Smooth muscle cell (in vitro differentiated cells): ENCODE results near the gene MAP2K6. TPM values are rescaled to one million over a fixed set of nuclear protein-coding genes. Genes with fewer than 3 reads are reported as not detected.

Source experiments
- DNase-seq: peaks from one replicate; lab custom pipeline; 2025; ENCODE audit not compliant: unreplicated experiment; lab: John Stamatoyannopoulos, UW
- H2AFZ ChIP-seq: fragments of 200-600 bp; sonication (generic); 2 replicates; pipeline ENCODE4 v1.6.0; 2016; ENCODE audit warnings: antibody characterized with exemption, low read depth, mild to moderate bottlenecking
- H3F3A ChIP-seq: fragments of 200-600 bp; sonication (generic); 2 replicates; pipeline ENCODE4 v1.6.0; 2017; ENCODE audit warnings: antibody characterized with exemption, low read depth
- H3K27ac ChIP-seq: fragments of 200-600 bp; sonication (generic); 2 replicates; pipeline ENCODE4 v1.5.1; 2016; ENCODE audit warnings: low read depth, mild to moderate bottlenecking
- H3K27me3 ChIP-seq: fragments of 200-600 bp; sonication (generic); 2 replicates; pipeline ENCODE4 v1.6.1; 2016; ENCODE audit warnings: low read depth, mild to moderate bottlenecking
- H3K36me3 ChIP-seq: fragments of 200-600 bp; sonication (generic); 2 replicates; pipeline ENCODE4 v1.5.1; 2016; ENCODE audit warnings: low read depth
- H3K4me1 ChIP-seq: fragments of 200-600 bp; sonication (generic); 2 replicates; pipeline ENCODE4 v1.5.1; 2016; ENCODE audit warnings: low read depth
- H3K4me2 ChIP-seq: fragments of 200-600 bp; sonication (generic); 2 replicates; pipeline ENCODE4 v1.6.0; 2016; ENCODE audit warnings: mild to moderate bottlenecking
- H3K4me3 ChIP-seq: fragments of 200-600 bp; sonication (generic); 2 replicates; pipeline ENCODE4 v1.5.1; 2016; ENCODE audit warnings: mild to moderate bottlenecking
- H3K79me2 ChIP-seq: fragments of 200-600 bp; sonication (generic); 2 replicates; pipeline ENCODE4 v1.6.0; 2016; ENCODE audit warnings: low read depth, mild to moderate bottlenecking
- H3K9ac ChIP-seq: fragments of 200-600 bp; sonication (generic); 2 replicates; pipeline ENCODE4 v1.6.0; 2016; ENCODE audit warnings: low read depth
- H3K9me3 ChIP-seq: fragments of 200-600 bp; sonication (generic); replicated peaks from 2 replicates; pipeline ENCODE4 v1.5.1; 2016; ENCODE audit warnings: low read depth
- H4K20me1 ChIP-seq: fragments of 200-600 bp; sonication (generic); 2 replicates; pipeline ENCODE4 v1.6.0; 2016; ENCODE audit warnings: low read depth
- WGBS: methylation state at CpG from one replicate; pipeline ENCODE4 v1.1.7; 2016; ENCODE audit warnings: low lambda C conversion rate; 5-methylcytosine and 5-hydroxymethylcytosine counted together
- polyA plus RNA-seq: library from polyadenylated mRNA; unstranded; fragments of >200 nt; fragmentation: Nextera tagmentation; extraction: Ambion mirVana; gene quantifications from 2 replicates; pipeline ENCODE4 v1.2.1, GENCODE V29; 2016
- total RNA-seq: library from RNA; depleted of rRNA; stranded (reverse); fragments of >200 nt; gene quantifications from 2 replicates; pipeline ENCODE4 v1.2.3, GENCODE V29; 2014
- TF ChIP-seq, protein P1 (sequence below): fragments of 200-600 bp; sonication (generic); IDR thresholded peaks from 2 replicates; pipeline ENCODE4 v1.5.1; 2017; ENCODE audit warnings: borderline replicate concordance, mild to moderate bottlenecking, antibody characterized with exemption; ENCODE audit not compliant: insufficient read depth, poor library complexity, severe bottlenecking

Gene MAP2K6
- total and polyA plus RNA-seq, 2 experiments from 2014 or later, result 5.0 to 8.1 TPM

DNA sequence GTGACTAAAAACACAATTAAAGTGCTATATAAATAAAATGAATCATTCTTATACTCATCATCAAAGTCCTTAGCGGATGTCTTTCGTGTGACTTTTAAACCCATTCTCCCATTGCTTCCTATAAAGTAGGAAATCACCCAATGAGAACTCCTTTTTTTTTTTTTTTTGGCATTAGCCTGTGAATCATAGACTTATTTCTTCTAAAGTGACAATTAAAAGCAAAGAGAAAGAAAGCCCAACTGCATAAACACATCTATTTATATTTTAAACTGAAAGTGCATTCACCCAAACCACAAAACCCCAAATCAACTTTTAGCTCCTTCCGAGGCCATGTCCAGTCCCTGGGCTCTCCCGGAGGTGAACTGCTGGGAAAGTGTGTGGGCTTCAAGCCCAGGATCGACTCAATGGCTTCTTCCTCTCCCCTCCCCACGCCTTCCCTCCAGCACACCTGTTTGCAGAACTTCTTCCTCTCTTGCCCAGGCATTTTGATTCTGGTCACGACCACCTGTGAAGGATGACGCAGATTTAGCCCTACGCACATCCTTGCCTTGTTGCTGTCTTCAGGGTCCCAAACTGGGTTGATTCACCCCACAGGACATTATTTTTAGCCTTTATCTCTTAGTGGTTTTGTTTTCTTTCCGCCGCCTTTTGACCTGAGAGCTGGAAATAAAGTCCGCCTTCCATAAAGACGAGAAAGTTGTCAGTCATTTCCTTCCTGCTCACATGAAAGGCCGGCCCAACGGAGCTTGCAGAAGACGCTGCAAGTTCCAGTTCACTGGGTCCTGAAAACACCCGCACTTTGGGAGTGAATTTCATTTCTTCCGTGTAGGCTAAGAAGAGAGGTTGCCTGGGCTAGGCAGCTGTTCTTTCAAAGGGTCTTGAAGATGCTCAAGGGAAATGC, 166.8 kb downstream of the MAP2K6 start:
- Histone ChIP-seq H3K27me3 (peaks cover 59% of the 10 kb centered on the region), H3K4me3 (no peak overlapping the region), H3K4me2 (no peak overlapping the region), H3K9ac (no peak overlapping the region), H3K9me3 (no peaks in the 10 kb centered on the region), H2AFZ (no peak overlapping the region), H3K36me3 (no peaks in the 10 kb centered on the region), H4K20me1 (no peaks in the 10 kb centered on the region), H3K79me2 (no peaks in the 10 kb centered on the region), H3F3A (no peaks in the 10 kb centered on the region), H3K4me1 (no peaks in the 10 kb centered on the region), H3K27ac (no peak overlapping the region)
- TF ChIP-seq, protein P1, sequence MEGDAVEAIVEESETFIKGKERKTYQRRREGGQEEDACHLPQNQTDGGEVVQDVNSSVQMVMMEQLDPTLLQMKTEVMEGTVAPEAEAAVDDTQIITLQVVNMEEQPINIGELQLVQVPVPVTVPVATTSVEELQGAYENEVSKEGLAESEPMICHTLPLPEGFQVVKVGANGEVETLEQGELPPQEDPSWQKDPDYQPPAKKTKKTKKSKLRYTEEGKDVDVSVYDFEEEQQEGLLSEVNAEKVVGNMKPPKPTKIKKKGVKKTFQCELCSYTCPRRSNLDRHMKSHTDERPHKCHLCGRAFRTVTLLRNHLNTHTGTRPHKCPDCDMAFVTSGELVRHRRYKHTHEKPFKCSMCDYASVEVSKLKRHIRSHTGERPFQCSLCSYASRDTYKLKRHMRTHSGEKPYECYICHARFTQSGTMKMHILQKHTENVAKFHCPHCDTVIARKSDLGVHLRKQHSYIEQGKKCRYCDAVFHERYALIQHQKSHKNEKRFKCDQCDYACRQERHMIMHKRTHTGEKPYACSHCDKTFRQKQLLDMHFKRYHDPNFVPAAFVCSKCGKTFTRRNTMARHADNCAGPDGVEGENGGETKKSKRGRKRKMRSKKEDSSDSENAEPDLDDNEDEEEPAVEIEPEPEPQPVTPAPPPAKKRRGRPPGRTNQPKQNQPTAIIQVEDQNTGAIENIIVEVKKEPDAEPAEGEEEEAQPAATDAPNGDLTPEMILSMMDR, result no peak
- no peak for DNase-seq
- 92% methylated on average over 18 of the region's 18 CpGs for WGBS

DNA sequence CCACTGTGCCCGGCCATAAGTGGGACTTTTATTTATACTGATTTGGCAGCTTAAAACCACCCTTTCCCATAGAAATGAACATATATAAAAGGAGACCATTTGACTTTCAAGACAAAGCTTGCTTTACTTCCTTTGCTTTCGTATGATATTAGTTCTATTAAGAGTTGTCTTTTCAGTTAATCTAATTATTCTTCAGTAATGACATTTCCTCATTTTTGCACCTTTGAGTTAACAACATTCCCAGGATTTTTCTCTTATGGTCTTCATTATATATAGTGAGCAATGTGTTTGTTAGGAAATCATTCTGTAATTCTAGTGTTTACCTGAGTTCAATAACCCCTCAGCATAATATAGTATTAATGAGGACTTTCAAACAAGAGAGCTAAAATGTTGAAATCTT, 173.8 kb downstream of the MAP2K6 start:
- Histone ChIP-seq H3F3A (no peaks in the 10 kb centered on the region), H4K20me1 (no peaks in the 10 kb centered on the region), H3K9ac (no peak overlapping the region), H3K27me3 (peaks cover 8% of the 10 kb centered on the region), H3K79me2 (no peaks in the 10 kb centered on the region), H3K36me3 (no peaks in the 10 kb centered on the region), H3K4me2 (no peak overlapping the region), H3K4me3 (no peak overlapping the region), H3K4me1 (no peaks in the 10 kb centered on the region), H3K27ac (no peak overlapping the region), H3K9me3 (no peaks in the 10 kb centered on the region), H2AFZ (no peak overlapping the region)
- DNase-seq, result no peak
- TF ChIP-seq, protein P1, result no peak
- WGBS, result 77% methylated on average over 2 of the region's 2 CpGs

DNA sequence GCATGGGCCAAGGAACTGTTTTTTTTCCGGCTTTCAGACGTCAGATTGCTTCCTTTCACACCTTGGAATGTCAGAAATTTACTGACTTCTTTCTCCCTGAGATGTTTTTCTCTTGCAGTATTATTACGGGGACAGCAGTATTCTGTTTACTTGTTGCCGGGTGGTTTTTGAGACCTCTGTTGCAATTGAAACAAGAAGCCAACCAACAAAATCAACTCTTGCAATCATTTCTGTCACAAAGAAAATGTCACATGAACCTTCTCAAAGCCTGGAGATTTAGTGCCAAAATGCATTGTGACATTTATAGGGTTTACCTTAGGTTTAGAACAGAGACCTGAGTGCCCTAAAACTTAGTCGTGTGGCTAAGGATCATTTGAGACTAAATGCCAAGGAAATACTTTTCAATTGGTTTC, 174.3 kb downstream of the MAP2K6 start:
- Histone ChIP-seq H3K9me3 (no peaks in the 10 kb centered on the region), H3K27ac (no peak overlapping the region), H3F3A (no peaks in the 10 kb centered on the region), H3K79me2 (no peaks in the 10 kb centered on the region), H2AFZ (no peak overlapping the region), H4K20me1 (no peaks in the 10 kb centered on the region), H3K36me3 (no peaks in the 10 kb centered on the region), H3K4me2 (no peak overlapping the region), H3K4me3 (no peak overlapping the region), H3K4me1 (no peaks in the 10 kb centered on the region), H3K9ac (no peak overlapping the region), H3K27me3 (peaks cover 3% of the 10 kb centered on the region)
- DNase-seq, result no peak
- TF ChIP-seq, protein P1, result no peak
- WGBS, result 75% methylated on average over 5 of the region's 5 CpGs
